ENCODE data around the gene HNRNPUL2. TPM values are rescaled to one million over a fixed set of nuclear protein-coding genes. Genes with fewer than 3 reads are reported as not detected.
A peak's percentile ranks its signal among the peaks of the same experiment; 100 is the strongest.

HNRNPUL2 gene
- total and polyA plus RNA-seq, 10 donors, result 26.4 to 62.8 (median 46.0) TPM

DNA sequence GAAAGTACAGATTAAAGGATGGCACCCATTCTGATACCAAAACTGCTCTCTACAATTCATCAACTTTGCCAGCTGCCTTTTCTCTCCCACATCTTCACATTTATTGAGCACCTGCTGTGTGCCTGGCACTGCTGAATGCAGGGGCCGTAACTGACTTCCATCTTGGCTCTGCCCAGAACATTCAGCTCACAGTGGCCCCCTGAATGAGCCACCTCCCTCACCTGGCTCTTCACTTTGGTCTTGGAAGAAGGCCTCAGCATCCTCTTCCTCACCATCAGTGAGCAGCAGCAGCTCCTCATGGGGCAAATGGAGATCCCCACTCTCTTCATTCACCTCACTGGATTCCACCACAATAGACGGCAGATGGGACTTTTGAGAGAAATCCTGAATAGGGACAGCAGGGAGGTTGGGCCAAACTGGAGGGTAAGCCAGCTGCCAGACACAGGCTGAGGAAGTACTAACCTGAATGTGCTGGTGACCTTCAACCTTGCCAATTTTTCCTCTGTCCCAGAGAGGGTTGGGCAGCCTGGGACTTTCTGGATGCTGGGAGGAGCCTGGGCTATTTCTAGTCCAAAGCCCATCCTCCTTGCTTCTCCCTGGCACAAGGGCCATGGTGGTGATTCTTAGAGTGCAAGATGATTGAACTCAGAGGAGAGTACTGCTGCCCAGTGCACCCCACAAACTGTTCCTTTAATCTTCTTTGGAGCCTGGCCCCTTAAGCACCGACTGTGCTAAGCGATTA lies 57.7 kb downstream of the HNRNPUL2 start:
- peaks cover 32 to 83% (median 71%) of the 10 kb centered on the region in 6 donors for H3K4me1 ChIP-seq
- no peak for TF ChIP-seq POLR2A (IDR thresholded peaks at IDR 0.05)
- TF ChIP-seq, protein P1, sequence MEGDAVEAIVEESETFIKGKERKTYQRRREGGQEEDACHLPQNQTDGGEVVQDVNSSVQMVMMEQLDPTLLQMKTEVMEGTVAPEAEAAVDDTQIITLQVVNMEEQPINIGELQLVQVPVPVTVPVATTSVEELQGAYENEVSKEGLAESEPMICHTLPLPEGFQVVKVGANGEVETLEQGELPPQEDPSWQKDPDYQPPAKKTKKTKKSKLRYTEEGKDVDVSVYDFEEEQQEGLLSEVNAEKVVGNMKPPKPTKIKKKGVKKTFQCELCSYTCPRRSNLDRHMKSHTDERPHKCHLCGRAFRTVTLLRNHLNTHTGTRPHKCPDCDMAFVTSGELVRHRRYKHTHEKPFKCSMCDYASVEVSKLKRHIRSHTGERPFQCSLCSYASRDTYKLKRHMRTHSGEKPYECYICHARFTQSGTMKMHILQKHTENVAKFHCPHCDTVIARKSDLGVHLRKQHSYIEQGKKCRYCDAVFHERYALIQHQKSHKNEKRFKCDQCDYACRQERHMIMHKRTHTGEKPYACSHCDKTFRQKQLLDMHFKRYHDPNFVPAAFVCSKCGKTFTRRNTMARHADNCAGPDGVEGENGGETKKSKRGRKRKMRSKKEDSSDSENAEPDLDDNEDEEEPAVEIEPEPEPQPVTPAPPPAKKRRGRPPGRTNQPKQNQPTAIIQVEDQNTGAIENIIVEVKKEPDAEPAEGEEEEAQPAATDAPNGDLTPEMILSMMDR (IDR thresholded peaks at IDR 0.05 in 8 of 11, conservative IDR thresholded peaks at IDR 0.05 in 3 of 11), result no peak
- H3K4me3 ChIP-seq, result no peak overlapping the region
- peaks cover 0 to 37% (median 12%) of the 10 kb centered on the region in 6 donors for H3K36me3 ChIP-seq
- H3K27me3 ChIP-seq (replicated peaks in 1 of 7), result no peaks in the 10 kb centered on the region
- intact Hi-C loops (cut with DNase I; ENCODE audit: low total_unique reads), result loop anchor here (10.0 kb wide), 1 partner anchor 75 kb away; the partner anchor contains the start of gene TUT1
- H3K9me3 ChIP-seq, result no peaks in the 10 kb centered on the region
- H3K27ac ChIP-seq, result peak overlapping the region in 6 of 8 donors; percentile 1 to 96 (median 33)
- WGBS, 5 donors, result 73 to 90% (median 80%) methylated on average over 4 of the region's 4 CpGs
- DNase-seq, result no peak

GRCh38 chr11:62667460-62667859 lies 59.8 kb downstream of the HNRNPUL2 start:
- Histone ChIP-seq H3K4me1 (peaks cover 30 to 84% (median 69%) of the 10 kb centered on the region in 6 donors), H3K27me3 (replicated peaks in 1 of 7) (no peaks in the 10 kb centered on the region), H3K27ac (peak overlapping the region in 3 of 8 donors; percentile 16 to 96 (median 96)), H3K9me3 (no peaks in the 10 kb centered on the region), H3K4me3 (peak overlapping the region in 1 of 8 donors; percentile 89), H3K36me3 (peaks cover 0 to 28% (median 10%) of the 10 kb centered on the region in 6 donors)
- intact Hi-C loops (cut with DNase I; ENCODE audit: low total_unique reads), result no loop called here
- TF ChIP-seq POLR2AphosphoS5 (IDR thresholded peaks at IDR 0.05), result no peak
- TF ChIP-seq, protein P1 (IDR thresholded peaks at IDR 0.05 in 8 of 11, conservative IDR thresholded peaks at IDR 0.05 in 3 of 11), result no peak
- TF ChIP-seq POLR2A (IDR thresholded peaks at IDR 0.05), result no peak
- 76 to 97% (median 83%) methylated on average over 2 of the region's 2 CpGs for WGBS, 5 donors
- no peak for DNase-seq

- Histone ChIP-seq H3K36me3 (peaks cover 0 to 39% (median 19%) of the 10 kb centered on the region in 6 donors), H3K27ac (peak overlapping the region; percentile 87 to 96 (median 94)), H3K4me1 (peaks cover 29 to 83% (median 64%) of the 10 kb centered on the region in 6 donors), H3K4me3 (peak overlapping the region; percentile 73 to 91 (median 82)), H3K9me3 (no peaks in the 10 kb centered on the region), H3K27me3 (replicated peaks in 1 of 7) (no peaks in the 10 kb centered on the region)
- WGBS, 5 donors, result 45 to 72% (median 64%) methylated on average over 14 to 16 of the region's 16 CpGs
- TF ChIP-seq POLR2A (IDR thresholded peaks at IDR 0.05) (no peak), POLR2AphosphoS5 (IDR thresholded peaks at IDR 0.05) (no peak)
- TF ChIP-seq, protein P1 (IDR thresholded peaks at IDR 0.05 in 8 of 11, conservative IDR thresholded peaks at IDR 0.05 in 3 of 11), result no peak
- intact Hi-C loops (cut with DNase I; ENCODE audit: low total_unique reads), result no loop called here
- peak; percentile 82 for DNase-seq
Observed at GRCh38 chr11:62666259-62666926, 60.9 kb downstream of the HNRNPUL2 start.

Measured in spleen (tissue), 11 donors.